ENCODE results near the gene LGSN. TPM values are rescaled to one million over a fixed set of nuclear protein-coding genes. Genes with fewer than 3 reads are reported as not detected.

LGSN gene
- total RNA-seq, 1 experiment from 2014 or later, result 10.8 TPM

DNA sequence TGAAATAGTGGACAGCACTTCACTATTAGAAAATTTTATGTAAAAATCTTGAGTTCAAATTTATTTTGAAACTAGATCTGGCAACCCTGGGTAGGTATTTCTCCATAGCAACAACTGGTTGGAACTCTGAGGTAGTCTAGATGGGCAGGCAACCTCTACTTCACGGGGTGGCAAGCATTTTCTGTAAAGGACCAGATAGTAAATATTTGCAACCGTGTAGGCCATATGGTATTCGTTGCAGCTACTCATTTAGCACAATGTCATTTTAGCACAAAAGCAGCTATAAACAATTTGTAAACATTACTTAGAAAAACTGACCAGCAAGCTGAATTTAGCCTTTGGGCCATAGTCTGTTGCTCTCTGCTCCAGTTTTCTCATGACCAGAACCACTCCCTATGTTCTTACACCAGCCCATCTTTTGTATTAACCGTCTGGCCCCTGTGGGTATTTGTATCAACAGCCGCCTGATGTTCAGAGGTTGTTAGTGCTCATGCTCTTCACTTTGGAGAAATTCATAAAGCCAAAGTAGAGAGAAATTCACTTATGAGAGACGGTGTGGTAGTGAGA lies 29.2 kb downstream of the LGSN start:
- Histone ChIP-seq H3K27me3 (replicated peaks; ENCODE audit: control insufficient read depth, insufficient read depth, low read length) (no peaks in the 10 kb centered on the region), H3K36me3 (ENCODE audit: control insufficient read depth, insufficient read depth, low read length) (peaks cover 3% of the 10 kb centered on the region; the same call in 1 of the 2 replicates), H3K4me1 (peaks cover 29% of the 10 kb centered on the region), H3K4me3 (ENCODE audit: low read depth, low read length) (no peak overlapping the region), H3K9me3 (no peaks in the 10 kb centered on the region)
- Mint-ChIP-seq H3K27me3 (ENCODE audit: insufficient read depth, unreplicated experiment) (no peaks in the 10 kb centered on the region), H3K4me1 (ENCODE audit: low read depth, unreplicated experiment) (no peaks in the 10 kb centered on the region), H3K4me3 (ENCODE audit: unreplicated experiment) (no peak overlapping the region), H3K9me3 (ENCODE audit: unreplicated experiment) (no peaks in the 10 kb centered on the region), H3K36me3 (ENCODE audit: insufficient read depth, unreplicated experiment) (no peaks in the 10 kb centered on the region), H3K27ac (ENCODE audit: unreplicated experiment) (no peak overlapping the region)
- intact Hi-C loops (cut with micrococcal nuclease; ENCODE audit: unreplicated experiment), result no loop called here
- ChIA-PET CTCF (no interaction called here), POLR2A (no interaction called here)
- DNase-seq, result no peak
- TF ChIP-seq, protein P1, sequence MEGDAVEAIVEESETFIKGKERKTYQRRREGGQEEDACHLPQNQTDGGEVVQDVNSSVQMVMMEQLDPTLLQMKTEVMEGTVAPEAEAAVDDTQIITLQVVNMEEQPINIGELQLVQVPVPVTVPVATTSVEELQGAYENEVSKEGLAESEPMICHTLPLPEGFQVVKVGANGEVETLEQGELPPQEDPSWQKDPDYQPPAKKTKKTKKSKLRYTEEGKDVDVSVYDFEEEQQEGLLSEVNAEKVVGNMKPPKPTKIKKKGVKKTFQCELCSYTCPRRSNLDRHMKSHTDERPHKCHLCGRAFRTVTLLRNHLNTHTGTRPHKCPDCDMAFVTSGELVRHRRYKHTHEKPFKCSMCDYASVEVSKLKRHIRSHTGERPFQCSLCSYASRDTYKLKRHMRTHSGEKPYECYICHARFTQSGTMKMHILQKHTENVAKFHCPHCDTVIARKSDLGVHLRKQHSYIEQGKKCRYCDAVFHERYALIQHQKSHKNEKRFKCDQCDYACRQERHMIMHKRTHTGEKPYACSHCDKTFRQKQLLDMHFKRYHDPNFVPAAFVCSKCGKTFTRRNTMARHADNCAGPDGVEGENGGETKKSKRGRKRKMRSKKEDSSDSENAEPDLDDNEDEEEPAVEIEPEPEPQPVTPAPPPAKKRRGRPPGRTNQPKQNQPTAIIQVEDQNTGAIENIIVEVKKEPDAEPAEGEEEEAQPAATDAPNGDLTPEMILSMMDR (IDR thresholded peaks at IDR 0.05; ENCODE audit: insufficient read depth in 1 of 2, low read depth in 1 of 2, low read length in 1 of 2, severe bottlenecking in 1 of 2, unreplicated experiment in 1 of 2), result no peak
- BruUV-seq (replicated peaks), result no TSS peak

DNA sequence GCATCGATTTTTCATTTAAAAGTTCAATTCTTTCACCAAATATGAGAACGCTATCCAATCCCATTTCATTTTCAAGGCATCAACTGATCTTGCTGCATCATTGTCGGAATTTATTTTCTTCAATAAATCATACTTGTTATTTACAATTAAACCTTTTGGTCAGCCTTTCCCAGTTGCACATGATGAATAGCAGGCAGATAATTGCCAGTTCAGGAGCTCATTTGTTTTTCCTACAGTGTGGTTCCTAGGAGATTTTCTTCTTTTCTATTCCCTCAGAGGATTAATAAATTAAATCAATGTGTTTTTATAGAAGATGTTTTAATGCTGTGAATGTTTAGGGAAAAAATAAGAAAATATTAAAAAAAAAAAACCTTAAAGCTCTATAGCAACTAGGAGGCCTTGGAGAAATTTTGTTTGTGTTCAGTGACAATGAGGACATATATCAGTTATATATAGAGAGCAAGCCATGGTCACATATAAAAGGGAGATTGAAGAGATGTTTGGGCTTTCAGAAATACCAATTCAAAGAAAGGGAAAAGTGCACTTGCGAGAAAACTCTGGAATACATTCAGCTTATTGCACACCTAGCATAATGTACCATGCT lies 30.4 kb downstream of the LGSN start:
- no TSS peak for BruUV-seq (replicated peaks)
- POLR2A ChIA-PET, result no interaction called here

DNA sequence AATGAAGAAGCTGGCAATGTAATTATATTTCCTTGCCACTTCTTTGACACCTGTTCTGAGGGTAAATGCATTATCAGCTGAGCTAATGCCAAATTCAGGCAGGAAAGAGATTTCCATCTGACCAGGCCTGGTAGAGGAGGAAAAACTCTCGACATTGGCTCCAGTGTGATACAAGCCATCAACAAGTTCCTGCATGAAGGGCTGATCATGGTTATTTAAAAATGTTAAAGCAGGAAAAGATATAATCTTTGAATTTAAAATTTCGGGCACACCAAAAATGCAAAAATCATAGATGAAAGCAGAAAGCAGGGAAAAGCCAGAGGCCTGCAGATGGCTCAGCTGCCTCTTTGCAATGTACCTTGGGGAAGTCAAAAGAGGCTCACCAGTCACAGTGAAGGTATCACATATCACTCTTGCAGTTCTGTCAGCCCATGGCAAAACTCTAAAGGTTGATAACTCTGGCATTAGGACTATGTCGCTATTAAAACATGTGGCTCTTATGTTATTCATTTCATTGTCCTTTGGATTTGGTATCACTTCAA lies 39.1 kb downstream of the LGSN start:
- intact Hi-C loops (cut with micrococcal nuclease; ENCODE audit: unreplicated experiment), result no loop called here
- no TSS peak for BruUV-seq (replicated peaks)
- Histone ChIP-seq H3K9me3 (no peaks in the 10 kb centered on the region), H3K4me1 (no peaks in the 10 kb centered on the region), H3K4me3 (ENCODE audit: low read depth, low read length) (no peak overlapping the region), H3K36me3 (ENCODE audit: control insufficient read depth, insufficient read depth, low read length) (no peaks in the 10 kb centered on the region; the same call in 1 of the 2 replicates), H3K27me3 (replicated peaks; ENCODE audit: control insufficient read depth, insufficient read depth, low read length) (no peaks in the 10 kb centered on the region)
- DNase-seq, result no peak
- Mint-ChIP-seq H3K9me3 (ENCODE audit: unreplicated experiment) (no peaks in the 10 kb centered on the region), H3K4me3 (ENCODE audit: unreplicated experiment) (no peak overlapping the region), H3K36me3 (ENCODE audit: insufficient read depth, unreplicated experiment) (no peaks in the 10 kb centered on the region), H3K27ac (ENCODE audit: unreplicated experiment) (no peak overlapping the region), H3K27me3 (ENCODE audit: insufficient read depth, unreplicated experiment) (no peaks in the 10 kb centered on the region), H3K4me1 (ENCODE audit: low read depth, unreplicated experiment) (peaks cover 7% of the 10 kb centered on the region)
- CTCF ChIA-PET, result no interaction called here
- POLR2A ChIA-PET, result no interaction called here
- TF ChIP-seq, protein P1 (IDR thresholded peaks at IDR 0.05; ENCODE audit: insufficient read depth in 1 of 2, low read depth in 1 of 2, low read length in 1 of 2, severe bottlenecking in 1 of 2, unreplicated experiment in 1 of 2), result no peak

More for the DNA sequence above, 30.4 kb downstream of the LGSN start:
- no peaks in the 10 kb centered on the region for H3K27me3 ChIP-seq (replicated peaks; ENCODE audit: control insufficient read depth, insufficient read depth, low read length)
- TF ChIP-seq, protein P1 (IDR thresholded peaks at IDR 0.05; ENCODE audit: insufficient read depth in 1 of 2, low read depth in 1 of 2, low read length in 1 of 2, severe bottlenecking in 1 of 2, unreplicated experiment in 1 of 2), result no peak
- H3K4me1 Mint-ChIP-seq (ENCODE audit: low read depth, unreplicated experiment), result no peaks in the 10 kb centered on the region
- H3K4me3 ChIP-seq (ENCODE audit: low read depth, low read length), result no peak overlapping the region
- no peaks in the 10 kb centered on the region for H3K36me3 Mint-ChIP-seq (ENCODE audit: insufficient read depth, unreplicated experiment)
- intact Hi-C loops (cut with micrococcal nuclease; ENCODE audit: unreplicated experiment), result no loop called here
- peaks cover 3% of the 10 kb centered on the region; the same call in 1 of the 2 replicates for H3K36me3 ChIP-seq (ENCODE audit: control insufficient read depth, insufficient read depth, low read length)
- no peaks in the 10 kb centered on the region for H3K27me3 Mint-ChIP-seq (ENCODE audit: insufficient read depth, unreplicated experiment)
- H3K4me3 Mint-ChIP-seq (ENCODE audit: unreplicated experiment), result no peak overlapping the region
- no peak for DNase-seq
- H3K27ac Mint-ChIP-seq (ENCODE audit: unreplicated experiment), result no peak overlapping the region
- CTCF ChIA-PET, result no interaction called here
- no peaks in the 10 kb centered on the region for H3K9me3 ChIP-seq
- H3K4me1 ChIP-seq, result peaks cover 26% of the 10 kb centered on the region
- no peaks in the 10 kb centered on the region for H3K9me3 Mint-ChIP-seq (ENCODE audit: unreplicated experiment)
